Neural crest cell (in vitro differentiated cells): ENCODE results near the gene KIAA1217. TPM values are rescaled to one million over a fixed set of nuclear protein-coding genes. Genes with fewer than 3 reads are reported as not detected.

ENCODE experiments used
- DNase-seq: peaks from one replicate; pipeline ENCODE4 v3.0.0; 2021; ENCODE audit warnings: low read depth, mixed read lengths, low spot score
- H3K27ac Mint-ChIP-seq: one replicate; pipeline ENCODE4 v1.8.0; 2021; ENCODE audit warnings: mild to moderate bottlenecking, mixed read lengths; ENCODE audit not compliant: unreplicated experiment
- H3K27me3 Mint-ChIP-seq: 2 replicates; pipeline ENCODE4 v1.8.0; 2021; ENCODE audit warnings: low read depth, mild to moderate bottlenecking, mixed read lengths
- H3K36me3 Mint-ChIP-seq: 2 replicates; pipeline ENCODE4 v1.8.0; 2021; ENCODE audit warnings: low read depth, mild to moderate bottlenecking, mixed read lengths
- H3K4me1 Mint-ChIP-seq: 2 replicates; pipeline ENCODE4 v1.8.0; 2021; ENCODE audit warnings: mixed read lengths
- H3K4me3 Mint-ChIP-seq: one replicate; pipeline ENCODE4 v1.8.0; 2021; ENCODE audit warnings: mild to moderate bottlenecking, mixed read lengths
- H3K9me3 Mint-ChIP-seq: 2 replicates; pipeline ENCODE4 v1.8.0; 2021; ENCODE audit warnings: mixed read lengths
- total RNA-seq: library from RNA; stranded (reverse); gene quantifications from 2 replicates; pipeline ENCODE4 v1.2.1, GENCODE V29; 2021
- TF ChIP-seq, protein P1 (sequence below): fragments of 200-600 bp; sonication (generic); conservative IDR thresholded peaks from 2 replicates; pipeline ENCODE4 v1.5.0; 2021; ENCODE audit warnings: antibody characterized with exemption, mild to moderate bottlenecking

The KIAA1217 gene
- total RNA-seq, 1 donor from 2014 or later = 10.5 TPM

- Mint-ChIP-seq H3K36me3 (no peaks in the 10 kb centered on the region), H3K9me3 (no peaks in the 10 kb centered on the region), H3K27me3 (no peaks in the 10 kb centered on the region), H3K4me1 (peaks cover 4% of the 10 kb centered on the region), H3K27ac (no peak overlapping the region), H3K4me3 (no peak overlapping the region)
- TF ChIP-seq, protein P1, sequence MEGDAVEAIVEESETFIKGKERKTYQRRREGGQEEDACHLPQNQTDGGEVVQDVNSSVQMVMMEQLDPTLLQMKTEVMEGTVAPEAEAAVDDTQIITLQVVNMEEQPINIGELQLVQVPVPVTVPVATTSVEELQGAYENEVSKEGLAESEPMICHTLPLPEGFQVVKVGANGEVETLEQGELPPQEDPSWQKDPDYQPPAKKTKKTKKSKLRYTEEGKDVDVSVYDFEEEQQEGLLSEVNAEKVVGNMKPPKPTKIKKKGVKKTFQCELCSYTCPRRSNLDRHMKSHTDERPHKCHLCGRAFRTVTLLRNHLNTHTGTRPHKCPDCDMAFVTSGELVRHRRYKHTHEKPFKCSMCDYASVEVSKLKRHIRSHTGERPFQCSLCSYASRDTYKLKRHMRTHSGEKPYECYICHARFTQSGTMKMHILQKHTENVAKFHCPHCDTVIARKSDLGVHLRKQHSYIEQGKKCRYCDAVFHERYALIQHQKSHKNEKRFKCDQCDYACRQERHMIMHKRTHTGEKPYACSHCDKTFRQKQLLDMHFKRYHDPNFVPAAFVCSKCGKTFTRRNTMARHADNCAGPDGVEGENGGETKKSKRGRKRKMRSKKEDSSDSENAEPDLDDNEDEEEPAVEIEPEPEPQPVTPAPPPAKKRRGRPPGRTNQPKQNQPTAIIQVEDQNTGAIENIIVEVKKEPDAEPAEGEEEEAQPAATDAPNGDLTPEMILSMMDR = no peak
- no peak for DNase-seq
Measured at GRCh38 chr10:24453404-24453830, 244.5 kb downstream of the KIAA1217 start.

DNA sequence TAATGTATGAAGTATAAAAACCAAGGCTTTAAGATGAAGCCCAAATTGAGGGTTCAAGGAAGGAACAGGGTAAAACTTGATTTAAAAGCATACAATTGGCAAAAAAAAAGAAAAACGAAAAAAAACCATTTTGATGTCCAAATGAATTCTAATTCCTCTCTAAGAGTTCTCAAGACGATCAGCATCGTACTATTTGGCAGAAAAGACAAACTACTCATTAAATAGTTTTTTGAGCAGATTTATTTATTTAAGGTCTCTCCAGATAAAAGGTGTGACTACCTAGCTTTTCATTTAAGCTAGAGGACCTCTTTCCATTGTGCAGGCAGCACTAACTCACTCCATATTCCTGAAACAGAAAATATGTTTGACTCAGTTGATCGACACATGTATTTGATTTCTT, 245.0 kb downstream of the KIAA1217 start:
- Mint-ChIP-seq H3K27me3 (no peaks in the 10 kb centered on the region), H3K36me3 (no peaks in the 10 kb centered on the region), H3K4me3 (no peak overlapping the region), H3K9me3 (no peaks in the 10 kb centered on the region), H3K27ac (no peak overlapping the region), H3K4me1 (peaks cover 4% of the 10 kb centered on the region)
- no peak for DNase-seq
- TF ChIP-seq, protein P1 = no peak

DNA sequence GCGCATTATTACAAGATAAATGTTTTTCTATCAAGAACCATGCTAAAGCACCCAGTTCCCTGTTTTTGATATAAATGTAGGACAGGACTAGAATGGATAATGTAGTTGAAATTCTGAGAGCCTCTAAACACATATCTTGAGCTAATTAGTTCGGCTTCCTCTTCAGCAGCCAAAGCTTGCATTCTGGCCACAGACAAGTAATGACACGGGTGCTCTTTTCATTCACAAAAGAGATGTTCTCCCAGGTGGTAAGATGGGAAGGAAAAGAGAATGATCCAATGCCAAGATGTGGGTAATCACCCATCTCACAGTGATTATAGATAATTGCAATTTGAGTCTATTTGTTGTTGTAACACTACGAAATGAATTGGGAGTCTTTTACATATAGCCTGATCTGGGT, 246.5 kb downstream of the KIAA1217 start:
- TF ChIP-seq, protein P1 = no peak
- no peaks in the 10 kb centered on the region for H3K9me3 Mint-ChIP-seq
- H3K27me3 Mint-ChIP-seq = no peaks in the 10 kb centered on the region
- no peak for DNase-seq
- peaks cover 4% of the 10 kb centered on the region for H3K4me1 Mint-ChIP-seq
- H3K36me3 Mint-ChIP-seq = no peaks in the 10 kb centered on the region
- H3K27ac Mint-ChIP-seq = no peak overlapping the region
- no peak overlapping the region for H3K4me3 Mint-ChIP-seq

DNA sequence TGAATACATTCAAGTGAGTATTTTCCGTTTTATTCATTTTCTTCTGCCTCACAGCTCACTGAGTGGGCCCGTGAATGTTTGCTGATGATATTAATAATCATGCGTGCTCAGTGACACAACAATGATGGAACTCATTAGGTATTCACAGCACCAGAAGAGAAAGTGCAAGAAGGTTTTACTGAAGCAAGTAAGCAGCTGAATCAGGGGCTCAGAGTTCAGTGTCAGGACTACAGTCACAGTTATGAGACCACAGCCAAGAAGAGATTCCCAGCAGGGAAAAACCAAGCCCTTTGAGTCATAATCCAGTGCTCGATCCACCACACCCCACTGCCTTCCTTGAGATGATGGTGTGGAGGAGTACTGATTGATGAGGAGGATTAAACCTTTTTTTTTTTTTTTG, 247.4 kb downstream of the KIAA1217 start:
- Mint-ChIP-seq H3K4me3 (no peak overlapping the region), H3K4me1 (peaks cover 4% of the 10 kb centered on the region), H3K27me3 (no peaks in the 10 kb centered on the region), H3K27ac (no peak overlapping the region), H3K9me3 (no peaks in the 10 kb centered on the region), H3K36me3 (no peaks in the 10 kb centered on the region)
- no peak for DNase-seq
- TF ChIP-seq, protein P1 = no peak

- TF ChIP-seq, protein P1 = no peak
- H3K27me3 Mint-ChIP-seq = no peaks in the 10 kb centered on the region
- H3K36me3 Mint-ChIP-seq = no peaks in the 10 kb centered on the region
- H3K4me1 Mint-ChIP-seq = peaks cover 4% of the 10 kb centered on the region
- H3K4me3 Mint-ChIP-seq = no peak overlapping the region
- DNase-seq = no peak
- no peak overlapping the region for H3K27ac Mint-ChIP-seq
- H3K9me3 Mint-ChIP-seq = no peaks in the 10 kb centered on the region
Measured at GRCh38 chr10:24457661-24458318, 248.9 kb downstream of the KIAA1217 start.
